Ovary (tissue), 3 donors: ENCODE measurements around the gene ERO1B.

Experiments used
- CTCF ChIP-seq, 3 donors: fragments of 450-650 bp in 2 of 3; fragments of 200-600 bp in 1 of 3; IDR thresholded peaks; one replicate each; pipeline versions ENCODE4 v1.5.1 to v1.8.0; 2016 to 2022; ENCODE audit warnings: antibody characterized with exemption in 3 of 3, mild to moderate bottlenecking in 1 of 3
- EP300 ChIP-seq: sonication (generic); formaldehyde crosslinking; IDR thresholded peaks from one replicate; pipeline ENCODE4 v1.6.1; 2017; ENCODE audit warnings: antibody characterized with exemption
- donor health status: DM: no; HTN: no; CAD: no.

DNA sequence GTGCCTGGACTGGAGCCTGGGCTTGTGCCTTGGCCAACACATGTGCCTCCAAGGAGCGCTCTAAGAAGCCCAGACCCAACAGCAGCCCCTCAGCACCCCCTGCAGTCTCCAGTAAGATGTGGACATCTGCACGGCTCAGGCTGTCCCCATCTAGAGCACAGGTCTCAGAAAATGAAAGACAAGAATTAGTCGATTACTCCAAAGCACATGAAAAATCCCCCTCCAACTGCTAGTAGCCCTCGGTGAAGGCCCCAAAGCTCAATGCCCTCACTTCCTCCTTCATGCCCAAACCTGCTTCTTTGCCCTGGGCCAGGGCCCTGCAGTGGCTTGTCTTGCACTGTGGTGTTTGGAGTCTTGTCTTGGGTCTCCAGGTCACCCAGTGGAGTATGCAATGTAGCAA, 21.9 kb upstream of the ERO1B start:
- TF ChIP-seq EP300 (no peak), CTCF (IDR thresholded peaks at IDR 0.05) (no peak)
